Neural cell (in vitro differentiated cells): Measurements from ENCODE around the gene USP49. TPM values are rescaled to one million over a fixed set of nuclear protein-coding genes. Genes with fewer than 3 reads are reported as not detected.

Experiments
- H2AFZ ChIP-seq: fragments of 200-600, 300-800 bp; sonication (generic), shearing (Covaris generic); 2 replicates; pipeline ENCODE4 v1.6.0; 2014; ENCODE audit warnings: low read depth, mild to moderate bottlenecking, antibody characterized with exemption, low read length, moderate library complexity
- H3F3A ChIP-seq: fragments of 200-600 bp; shearing (Covaris generic); 2 replicates; pipeline ENCODE4 v1.6.1; 2016; ENCODE audit warnings: mild to moderate bottlenecking, moderate library complexity, mixed read lengths, antibody characterized with exemption, low read length; ENCODE audit not compliant: insufficient read depth, poor library complexity, severe bottlenecking
- H3K27ac ChIP-seq: fragments of 200-600, 300-800 bp; sonication (generic), shearing (Covaris generic); 2 replicates; pipeline ENCODE4 v1.5.1; 2014; ENCODE audit warnings: mild to moderate bottlenecking, low read length, moderate library complexity
- H3K27me3 ChIP-seq: fragments of 300-800, 200-600 bp; sonication (generic), shearing (Covaris generic); 2 replicates; pipeline ENCODE4 v1.6.0; 2014; ENCODE audit warnings: mild to moderate bottlenecking, low read depth, low read length, moderate library complexity; ENCODE audit not compliant: insufficient read depth
- H3K36me3 ChIP-seq: fragments of 300-800, 200-600 bp; sonication (generic), shearing (Covaris generic); 2 replicates; pipeline ENCODE4 v1.5.1; 2014; ENCODE audit warnings: mild to moderate bottlenecking, antibody characterized with exemption, low read length, moderate library complexity; ENCODE audit not compliant: insufficient read depth
- H3K4me2 ChIP-seq: fragments of 300-800, 200-600 bp; sonication (generic), shearing (Covaris generic); 2 replicates; pipeline ENCODE4 v1.6.0; 2014; ENCODE audit warnings: mild to moderate bottlenecking, low read length
- H3K4me3 ChIP-seq: fragments of 300-800, 200-600 bp; sonication (generic), shearing (Covaris generic); 2 replicates; pipeline ENCODE4 v1.5.1; 2014; ENCODE audit warnings: mild to moderate bottlenecking, low read length, moderate library complexity
- H3K79me2 ChIP-seq: fragments of 200-600 bp; shearing (Covaris generic); replicated peaks from 2 replicates; pipeline ENCODE4 v1.6.0; 2014; ENCODE audit warnings: mild to moderate bottlenecking, low read length, moderate library complexity; ENCODE audit not compliant: insufficient read depth
- H3K9ac ChIP-seq: fragments of 300-800, 200-600 bp; sonication (generic), shearing (Covaris generic); 2 replicates; pipeline ENCODE4 v1.6.1; 2016; ENCODE audit warnings: mild to moderate bottlenecking, low read length, mixed read lengths
- H3K9me2 ChIP-seq: fragments of 200-600 bp; shearing (Covaris generic); 2 replicates; pipeline ENCODE4 v1.6.1; 2016; ENCODE audit warnings: mild to moderate bottlenecking, low read length, mixed read lengths; ENCODE audit not compliant: insufficient read depth
- H3K9me3 ChIP-seq: fragments of 200-600, 300-800 bp; sonication (generic), shearing (Covaris generic); 2 replicates; pipeline ENCODE4 v1.6.1; 2016; ENCODE audit warnings: mild to moderate bottlenecking, mixed run types, low read length, moderate library complexity, mixed read lengths
- H4K20me1 ChIP-seq: fragments of 200-600 bp; shearing (Covaris generic); 2 replicates; pipeline ENCODE4 v1.6.1; 2016; ENCODE audit warnings: mild to moderate bottlenecking, mixed run types; ENCODE audit not compliant: insufficient read depth
- EP300 ChIP-seq: fragments of 450-650 bp; conservative IDR thresholded peaks from 2 replicates; pipeline ENCODE4 v1.6.1; 2014; ENCODE audit warnings: antibody characterized with exemption, mild to moderate bottlenecking, moderate library complexity; ENCODE audit not compliant: poor library complexity, severe bottlenecking
- EZH2 ChIP-seq: fragments of 200-600, 300-800 bp; shearing (Covaris generic), sonication (generic); IDR thresholded peaks from 2 replicates; pipeline ENCODE4 v1.6.1; 2014; ENCODE audit warnings: antibody characterized with exemption, low read length, borderline replicate concordance, mild to moderate bottlenecking; ENCODE audit not compliant: insufficient read depth, poor library complexity, severe bottlenecking
- MXI1 ChIP-seq: fragments of 450-650 bp; conservative IDR thresholded peaks from 2 replicates; pipeline ENCODE4 v1.6.1; 2014; ENCODE audit warnings: antibody characterized with exemption, mild to moderate bottlenecking; ENCODE audit not compliant: poor library complexity, severe bottlenecking
- POLR2AphosphoS5 ChIP-seq: IDR thresholded peaks from 2 replicates; pipeline ENCODE4 v1.6.1; 2012
- RAD21 ChIP-seq: fragments of 450-650 bp; conservative IDR thresholded peaks from 2 replicates; pipeline ENCODE4 v1.6.1; 2014; ENCODE audit warnings: antibody characterized with exemption, mild to moderate bottlenecking, moderate library complexity
- SMC3 ChIP-seq: fragments of 450-650 bp; conservative IDR thresholded peaks from 2 replicates; pipeline ENCODE4 v1.6.1; 2014; ENCODE audit warnings: antibody characterized with exemption, mild to moderate bottlenecking, moderate library complexity; ENCODE audit not compliant: poor library complexity
- TAF1 ChIP-seq: IDR thresholded peaks from 2 replicates; pipeline ENCODE4 v1.6.1; 2012; ENCODE audit warnings: low read depth
- polyA plus RNA-seq: library from polyadenylated mRNA; depleted of rRNA; stranded (reverse); fragments of >200 nt; gene quantifications from 2 replicates; pipeline ENCODE4 v1.2.3, GENCODE V29; 2014
- TF ChIP-seq, protein P1 (sequence below): fragments of 450-650 bp; IDR thresholded peaks from 2 replicates; pipeline ENCODE4 v1.5.1; 2014; ENCODE audit warnings: antibody characterized with exemption, mild to moderate bottlenecking, moderate library complexity; ENCODE audit not compliant: poor library complexity, severe bottlenecking
- TF ChIP-seq, protein P2 (sequence below): IDR thresholded peaks from 2 replicates; pipeline ENCODE4 v1.6.1; 2012; ENCODE audit warnings: borderline replicate concordance

The USP49 gene
- polyA plus RNA-seq, 1 donor from 2014 or later: 23.5 TPM

DNA sequence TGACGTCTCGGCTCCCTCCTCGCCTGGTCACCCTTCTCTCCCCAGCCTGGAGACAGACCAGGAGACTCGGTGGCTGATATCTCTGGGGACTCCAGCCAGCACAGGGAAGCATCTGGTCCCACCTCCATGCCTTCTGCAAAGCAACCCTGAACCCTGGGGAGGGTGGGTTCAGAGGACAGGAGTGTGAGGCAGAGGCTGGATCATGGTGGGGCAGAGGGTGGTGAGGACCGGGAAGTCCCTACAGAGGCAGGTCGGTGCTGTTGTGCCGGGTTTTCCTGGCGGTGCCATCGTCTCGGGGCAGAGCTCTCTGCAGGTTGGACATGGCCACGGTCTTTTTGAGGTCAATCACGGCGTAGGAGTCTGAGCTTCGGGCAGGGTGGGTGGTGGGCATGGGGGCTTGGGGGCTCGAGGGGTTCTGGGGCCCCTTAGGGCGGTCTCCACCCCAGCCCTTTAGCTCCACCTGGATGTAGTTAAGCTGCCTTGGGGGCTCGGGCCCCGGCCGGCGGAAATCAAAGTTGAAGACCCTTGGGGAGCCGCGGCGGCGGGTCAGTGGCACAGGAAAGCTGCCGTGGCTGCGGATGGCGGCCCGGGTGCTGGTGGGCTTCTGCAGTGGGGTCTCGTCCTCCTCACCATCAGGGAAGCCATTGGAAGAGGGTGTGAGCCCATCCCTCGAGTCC, 124.7 kb downstream of the USP49 start:
- Histone ChIP-seq H3K79me2 (no peaks in the 10 kb centered on the region), H2AFZ (no peak overlapping the region), H3K36me3 (no peaks in the 10 kb centered on the region), H3K27ac (no peak overlapping the region), H3K9me3 (no peaks in the 10 kb centered on the region), H3K9me2 (no peaks in the 10 kb centered on the region), H3K4me2 (no peak overlapping the region), H4K20me1 (no peaks in the 10 kb centered on the region), H3K9ac (no peak overlapping the region), H3K27me3 (no peaks in the 10 kb centered on the region), H3K4me3 (no peak overlapping the region), H3F3A (no peaks in the 10 kb centered on the region)
- no peak for TF ChIP-seq RAD21
- no peak for TF ChIP-seq EZH2
- TF ChIP-seq, protein P1, sequence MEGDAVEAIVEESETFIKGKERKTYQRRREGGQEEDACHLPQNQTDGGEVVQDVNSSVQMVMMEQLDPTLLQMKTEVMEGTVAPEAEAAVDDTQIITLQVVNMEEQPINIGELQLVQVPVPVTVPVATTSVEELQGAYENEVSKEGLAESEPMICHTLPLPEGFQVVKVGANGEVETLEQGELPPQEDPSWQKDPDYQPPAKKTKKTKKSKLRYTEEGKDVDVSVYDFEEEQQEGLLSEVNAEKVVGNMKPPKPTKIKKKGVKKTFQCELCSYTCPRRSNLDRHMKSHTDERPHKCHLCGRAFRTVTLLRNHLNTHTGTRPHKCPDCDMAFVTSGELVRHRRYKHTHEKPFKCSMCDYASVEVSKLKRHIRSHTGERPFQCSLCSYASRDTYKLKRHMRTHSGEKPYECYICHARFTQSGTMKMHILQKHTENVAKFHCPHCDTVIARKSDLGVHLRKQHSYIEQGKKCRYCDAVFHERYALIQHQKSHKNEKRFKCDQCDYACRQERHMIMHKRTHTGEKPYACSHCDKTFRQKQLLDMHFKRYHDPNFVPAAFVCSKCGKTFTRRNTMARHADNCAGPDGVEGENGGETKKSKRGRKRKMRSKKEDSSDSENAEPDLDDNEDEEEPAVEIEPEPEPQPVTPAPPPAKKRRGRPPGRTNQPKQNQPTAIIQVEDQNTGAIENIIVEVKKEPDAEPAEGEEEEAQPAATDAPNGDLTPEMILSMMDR: no peak
- no peak for TF ChIP-seq POLR2AphosphoS5
- no peak for TF ChIP-seq SMC3
- TF ChIP-seq TAF1: no peak
- TF ChIP-seq EP300: no peak
- TF ChIP-seq, protein P2, sequence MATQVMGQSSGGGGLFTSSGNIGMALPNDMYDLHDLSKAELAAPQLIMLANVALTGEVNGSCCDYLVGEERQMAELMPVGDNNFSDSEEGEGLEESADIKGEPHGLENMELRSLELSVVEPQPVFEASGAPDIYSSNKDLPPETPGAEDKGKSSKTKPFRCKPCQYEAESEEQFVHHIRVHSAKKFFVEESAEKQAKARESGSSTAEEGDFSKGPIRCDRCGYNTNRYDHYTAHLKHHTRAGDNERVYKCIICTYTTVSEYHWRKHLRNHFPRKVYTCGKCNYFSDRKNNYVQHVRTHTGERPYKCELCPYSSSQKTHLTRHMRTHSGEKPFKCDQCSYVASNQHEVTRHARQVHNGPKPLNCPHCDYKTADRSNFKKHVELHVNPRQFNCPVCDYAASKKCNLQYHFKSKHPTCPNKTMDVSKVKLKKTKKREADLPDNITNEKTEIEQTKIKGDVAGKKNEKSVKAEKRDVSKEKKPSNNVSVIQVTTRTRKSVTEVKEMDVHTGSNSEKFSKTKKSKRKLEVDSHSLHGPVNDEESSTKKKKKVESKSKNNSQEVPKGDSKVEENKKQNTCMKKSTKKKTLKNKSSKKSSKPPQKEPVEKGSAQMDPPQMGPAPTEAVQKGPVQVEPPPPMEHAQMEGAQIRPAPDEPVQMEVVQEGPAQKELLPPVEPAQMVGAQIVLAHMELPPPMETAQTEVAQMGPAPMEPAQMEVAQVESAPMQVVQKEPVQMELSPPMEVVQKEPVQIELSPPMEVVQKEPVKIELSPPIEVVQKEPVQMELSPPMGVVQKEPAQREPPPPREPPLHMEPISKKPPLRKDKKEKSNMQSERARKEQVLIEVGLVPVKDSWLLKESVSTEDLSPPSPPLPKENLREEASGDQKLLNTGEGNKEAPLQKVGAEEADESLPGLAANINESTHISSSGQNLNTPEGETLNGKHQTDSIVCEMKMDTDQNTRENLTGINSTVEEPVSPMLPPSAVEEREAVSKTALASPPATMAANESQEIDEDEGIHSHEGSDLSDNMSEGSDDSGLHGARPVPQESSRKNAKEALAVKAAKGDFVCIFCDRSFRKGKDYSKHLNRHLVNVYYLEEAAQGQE: no peak
- TF ChIP-seq MXI1: no peak

DNA sequence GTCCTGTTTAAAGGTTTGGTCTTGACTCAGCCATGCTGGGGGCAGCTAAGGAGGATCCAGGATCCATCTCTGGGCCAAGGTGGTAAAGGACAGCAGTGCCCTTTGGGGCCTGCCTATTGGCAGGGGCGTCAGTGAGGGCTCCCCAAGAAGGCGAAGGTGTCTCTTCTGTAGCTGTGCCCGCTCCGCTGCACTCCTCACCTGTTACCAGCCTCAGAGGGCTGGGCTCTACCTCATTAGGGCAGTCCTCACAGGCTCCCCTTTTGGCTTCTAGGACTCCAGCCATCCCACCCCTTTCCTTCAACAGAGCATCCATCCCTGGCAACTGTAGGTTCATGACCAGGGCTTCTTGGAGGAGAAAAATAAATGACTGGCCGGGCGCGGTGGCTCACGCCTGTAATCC, 125.8 kb downstream of the USP49 start:
- Histone ChIP-seq H3K9me3 (no peaks in the 10 kb centered on the region), H3K4me2 (no peak overlapping the region), H3K4me3 (no peak overlapping the region), H3K36me3 (no peaks in the 10 kb centered on the region), H2AFZ (no peak overlapping the region), H4K20me1 (no peaks in the 10 kb centered on the region), H3K27me3 (no peaks in the 10 kb centered on the region), H3F3A (no peaks in the 10 kb centered on the region), H3K9me2 (no peaks in the 10 kb centered on the region), H3K79me2 (no peaks in the 10 kb centered on the region), H3K27ac (no peak overlapping the region), H3K9ac (no peak overlapping the region)
- TF ChIP-seq MXI1 (no peak), EP300 (no peak), SMC3 (no peak)
- TF ChIP-seq, protein P1: no peak
